HG02870 (cell line): Measurements from ENCODE around the gene CRYBA4.

Experiments used
- ATAC-seq: cut with Tn5 transposase; IDR thresholded peaks from one replicate; pipeline ENCODE4 v1.9.1; 2021; ENCODE audit warnings: mild to moderate bottlenecking, moderate library complexity; ENCODE audit not compliant: unreplicated experiment

CRYBA4 gene

GRCh38 chr22:26620197-26620596 is 1.6 kb upstream of the CRYBA4 start:
- no peak for ATAC-seq

DNA sequence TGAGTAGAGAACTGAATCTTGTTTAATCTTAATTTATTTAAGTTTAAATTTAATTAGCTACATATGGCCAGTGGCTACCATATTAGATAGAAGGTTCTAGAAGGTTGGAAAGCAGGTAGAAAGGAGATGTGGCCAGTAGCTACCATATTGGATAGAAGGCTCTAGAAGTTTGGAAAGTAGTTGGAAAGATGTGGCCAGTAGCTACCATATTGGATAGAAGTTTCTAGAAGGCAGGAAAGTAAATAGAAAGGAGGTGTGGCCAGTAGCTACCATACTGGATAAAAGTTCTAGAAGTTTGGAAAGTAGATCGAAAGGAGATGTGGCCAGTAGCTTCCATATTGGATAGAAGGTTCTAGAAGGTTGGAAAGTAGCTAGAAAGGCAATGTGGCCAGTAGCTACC is 2.2 kb downstream of the CRYBA4 start:
- ATAC-seq, result no peak

DNA sequence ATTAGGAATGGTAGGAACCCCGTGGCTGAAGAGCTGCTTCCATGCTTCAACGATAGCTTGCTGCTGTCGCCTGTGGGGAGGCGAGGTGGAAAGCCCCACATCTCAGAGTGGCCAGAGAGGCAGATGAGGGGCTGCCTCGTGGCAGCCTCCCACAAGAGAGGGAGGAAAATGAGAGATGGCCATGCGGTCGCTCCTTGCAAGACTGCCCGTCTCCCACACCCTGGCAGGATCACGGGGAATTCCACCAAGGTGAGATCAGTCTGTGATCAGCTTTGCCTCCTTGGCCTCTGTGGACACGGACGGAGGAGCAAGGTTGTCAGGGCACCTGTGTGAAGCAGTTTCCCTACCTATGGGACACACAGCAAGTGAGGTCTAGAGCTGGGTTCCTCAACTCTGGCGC is 3.0 kb downstream of the CRYBA4 start:
- ATAC-seq, result no peak

GRCh38 chr22:26629988-26630761 is 8.4 kb downstream of the CRYBA4 start:
- ATAC-seq, result no peak

DNA sequence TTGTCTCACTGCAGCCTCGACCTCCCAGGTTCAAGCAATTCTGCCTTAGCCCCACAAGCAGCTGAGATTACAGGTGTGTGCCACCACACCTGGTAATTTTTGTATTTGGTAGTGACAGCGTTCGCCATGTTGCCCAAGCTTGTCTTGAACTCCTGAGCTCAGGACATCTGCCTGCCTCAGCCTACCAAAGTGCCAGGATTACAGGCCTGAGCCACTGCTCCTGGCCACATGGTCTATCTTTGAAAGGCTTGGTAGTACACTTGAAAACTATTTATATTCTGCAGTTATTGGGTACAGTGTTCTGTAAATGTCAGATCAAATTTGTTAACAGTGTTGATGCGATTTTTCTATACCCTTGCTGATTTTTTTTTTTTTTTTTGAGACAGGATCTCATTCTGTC is 9.5 kb downstream of the CRYBA4 start:
- ATAC-seq, result no peak

- no peak for ATAC-seq
Observed at GRCh38 chr22:26632422-26633155, 10.8 kb downstream of the CRYBA4 start.

- no peak for ATAC-seq
Observed at GRCh38 chr22:26634189-26634588, 12.4 kb downstream of the CRYBA4 start.

GRCh38 chr22:26635117-26635516 is 13.4 kb downstream of the CRYBA4 start:
- ATAC-seq, result no peak

DNA sequence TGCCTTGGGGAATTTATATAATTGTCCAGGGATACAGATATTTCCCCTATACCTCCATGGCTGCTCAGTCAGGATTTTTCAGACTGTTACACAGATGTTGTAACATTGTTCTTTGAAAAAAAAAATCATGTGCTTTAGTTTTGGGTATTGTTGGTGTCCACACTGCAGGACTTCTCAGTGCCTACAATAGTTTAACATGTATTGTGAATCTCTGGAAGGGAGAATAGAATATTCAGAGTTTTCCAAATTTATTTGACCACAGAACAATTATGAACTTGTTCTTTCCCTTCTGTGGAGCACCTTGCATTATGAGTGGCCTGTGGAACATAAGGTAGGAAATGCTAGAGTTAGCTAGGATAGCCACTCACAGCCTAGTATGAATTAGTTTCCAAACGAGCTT is 14.5 kb downstream of the CRYBA4 start:
- no peak for ATAC-seq

DNA sequence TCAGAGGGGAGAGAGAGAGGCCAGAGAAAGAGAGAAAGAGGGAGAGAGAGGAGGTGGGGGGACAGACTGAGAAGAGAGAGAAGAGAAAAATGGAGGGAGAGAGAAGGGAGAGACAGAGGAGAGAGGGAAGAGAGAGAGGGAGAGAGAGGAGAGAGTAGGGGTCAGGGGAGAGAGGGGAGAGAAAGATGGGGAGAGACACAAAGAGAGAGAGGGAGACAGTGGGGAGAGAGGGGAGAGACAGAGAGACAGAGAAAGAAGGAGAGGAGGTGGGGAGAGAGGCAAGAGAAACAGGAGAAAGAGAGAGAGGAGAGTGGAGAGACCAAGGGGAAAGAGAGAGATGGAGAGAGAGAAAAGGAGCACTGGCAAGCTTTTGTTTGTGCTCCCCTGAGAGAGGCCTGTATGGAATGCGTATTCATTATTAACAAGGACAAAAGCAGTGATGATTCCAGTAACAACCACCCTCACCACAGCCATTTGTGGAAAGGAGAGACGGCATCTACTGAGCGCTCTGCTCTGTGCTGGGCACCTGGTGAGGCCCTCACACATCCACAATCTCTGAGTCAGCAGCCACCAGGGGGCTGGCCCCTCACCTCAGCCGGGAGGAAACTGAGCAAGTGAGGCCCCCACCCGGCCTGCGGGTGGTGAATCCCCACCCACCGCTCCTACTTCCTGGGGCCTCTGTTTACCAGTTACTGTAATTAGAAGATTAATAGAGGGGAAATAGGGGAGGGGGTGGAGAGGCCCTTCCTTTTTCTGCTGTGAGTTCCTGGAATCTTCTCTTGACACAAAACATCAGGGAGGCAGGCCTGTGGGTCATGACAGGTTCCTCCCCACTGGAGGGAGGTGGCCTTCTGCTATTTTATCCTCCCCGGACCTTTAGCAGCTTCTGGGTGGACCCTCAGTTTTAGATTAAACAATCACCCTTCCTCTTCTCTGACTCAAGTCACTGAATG is 21.0 kb downstream of the CRYBA4 start:
- no peak for ATAC-seq

DNA sequence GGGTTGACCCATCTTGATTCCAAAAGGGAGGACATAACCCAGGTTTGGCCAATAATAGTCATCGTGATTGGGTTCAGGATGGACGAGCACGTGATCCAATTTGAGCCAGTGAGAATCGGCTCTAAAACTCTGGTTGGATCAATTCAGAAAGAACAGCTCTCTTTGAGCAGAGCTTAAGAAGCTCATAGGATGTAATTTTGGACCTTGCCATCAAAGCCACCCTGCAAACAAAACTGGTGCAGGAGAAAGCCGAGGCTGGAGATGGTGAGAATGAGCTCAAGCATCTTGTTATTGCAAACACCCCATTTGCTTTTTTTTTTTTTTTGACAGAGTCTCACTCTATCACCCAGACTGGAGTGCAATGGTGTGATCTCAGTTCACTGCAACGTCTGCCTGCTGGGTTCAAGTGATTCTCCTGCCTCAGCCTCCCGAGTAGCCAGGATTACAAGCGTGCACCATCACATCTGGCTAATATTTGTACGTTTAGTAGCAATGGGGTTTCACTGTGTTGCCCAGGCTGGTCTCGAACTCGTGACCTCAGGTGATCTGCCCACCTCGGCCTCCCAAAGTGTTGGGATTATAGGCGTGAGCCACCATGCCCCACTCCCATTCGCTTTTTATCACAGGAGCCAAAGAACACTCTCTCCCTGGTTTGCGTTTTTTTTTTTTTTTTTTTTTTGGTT is 21.8 kb downstream of the CRYBA4 start:
- no peak for ATAC-seq

- ATAC-seq, result no peak
Observed at GRCh38 chr22:26646158-26646557, 24.4 kb downstream of the CRYBA4 start.

DNA sequence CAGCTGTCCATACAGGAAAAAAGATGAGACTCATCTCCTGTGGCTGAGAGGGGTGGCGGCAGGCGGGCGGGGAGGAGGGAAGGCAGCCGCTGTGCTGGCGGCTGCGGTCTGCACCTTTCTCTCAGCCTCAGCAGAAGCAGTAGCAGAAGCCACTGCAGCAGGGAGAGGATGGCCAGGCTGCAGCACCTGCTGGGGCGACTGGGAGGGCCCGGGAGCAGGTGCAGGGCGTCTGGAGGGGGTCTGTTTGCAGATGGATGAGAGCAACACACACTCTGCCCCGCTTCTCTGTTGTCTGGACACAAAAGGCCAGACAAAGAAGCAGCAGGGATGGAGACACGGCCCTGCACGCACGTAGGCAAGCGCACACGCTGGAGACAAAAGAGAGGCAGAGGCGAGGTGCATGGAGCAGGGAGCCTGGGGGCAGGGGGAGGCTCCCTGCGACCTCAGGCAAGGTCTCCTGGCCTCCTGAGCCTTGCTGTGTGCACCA is 26.3 kb downstream of the CRYBA4 start:
- no peak for ATAC-seq

GRCh38 chr22:26648528-26649388 is 27.0 kb downstream of the CRYBA4 start:
- ATAC-seq, result no peak

DNA sequence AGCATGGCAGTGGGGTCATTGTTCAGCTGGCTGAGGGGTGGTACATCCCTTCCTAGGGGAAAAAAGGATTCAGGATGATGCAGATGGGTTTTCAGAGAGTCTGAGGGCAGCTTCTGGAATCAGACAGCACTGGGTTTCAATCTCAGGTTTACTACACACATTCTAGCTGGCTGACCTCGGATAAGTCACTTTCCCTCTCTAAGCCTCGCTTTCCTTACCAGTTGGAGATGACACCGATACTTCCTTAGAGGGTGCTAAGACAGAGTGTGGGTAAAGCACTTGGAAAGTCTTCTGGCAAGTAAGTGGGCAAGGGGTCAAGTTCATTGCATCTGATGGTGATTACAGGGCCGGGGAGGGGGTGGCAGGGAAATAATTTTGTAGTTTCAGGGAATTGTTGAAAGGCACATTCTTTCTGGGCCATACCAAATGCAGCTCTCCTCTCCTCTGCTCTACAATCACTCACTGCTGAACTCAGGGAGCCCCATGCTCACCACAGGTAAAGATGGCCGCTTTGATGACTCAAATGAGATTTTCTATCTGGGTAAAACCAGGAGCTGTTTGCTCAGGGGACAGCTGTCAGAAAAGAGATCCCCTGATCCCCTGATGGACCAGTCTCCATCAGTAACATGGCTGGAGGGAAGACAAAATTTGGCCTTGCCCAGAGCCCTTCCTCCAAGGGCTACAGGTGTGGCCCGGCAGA is 29.1 kb downstream of the CRYBA4 start:
- no peak for ATAC-seq

DNA sequence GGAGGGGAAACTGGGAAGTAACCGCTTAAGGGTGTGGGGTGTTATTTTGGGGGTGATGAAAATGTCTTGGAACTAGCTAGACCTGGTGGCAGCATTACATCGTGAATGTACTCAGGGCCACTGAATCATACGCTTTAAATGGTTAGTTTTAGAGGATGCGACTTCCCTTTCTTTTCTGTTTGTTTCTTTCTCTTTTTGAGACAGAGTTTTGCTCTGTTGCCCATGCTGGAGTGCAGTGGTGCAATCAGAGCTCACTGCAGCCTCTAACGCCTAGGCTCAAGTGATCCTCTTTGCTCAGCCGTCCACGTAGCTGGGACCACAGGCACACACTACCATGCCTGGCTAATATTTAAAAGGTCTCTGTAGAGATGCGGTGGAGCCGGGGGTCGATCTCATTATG is 30.1 kb downstream of the CRYBA4 start:
- ATAC-seq, result no peak

GRCh38 chr22:26656891-26657851 is 35.4 kb downstream of the CRYBA4 start, which contains the start of gene MIAT:
Gene MIAT, plus strand, starts transcription at chr22:26657588.
- no peak for ATAC-seq

DNA sequence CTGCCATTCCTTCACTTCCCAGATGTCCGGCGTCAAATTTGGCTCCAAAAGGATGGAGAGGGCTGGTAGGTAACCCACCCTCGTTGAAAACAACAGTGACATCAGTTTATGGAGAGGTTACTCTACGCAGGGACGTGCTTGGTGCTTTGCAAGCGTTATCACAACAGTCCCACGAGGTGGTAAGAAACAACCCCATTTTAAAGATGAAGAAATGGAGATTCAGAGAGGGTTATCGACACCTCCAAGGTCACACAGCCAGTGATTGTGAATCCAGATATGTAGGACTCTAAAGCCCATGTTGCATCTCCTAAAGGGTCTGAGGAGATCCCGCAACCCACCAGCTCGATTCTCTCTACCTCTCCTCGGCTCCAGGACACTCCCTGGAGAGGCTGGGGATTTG is 36.4 kb downstream of the CRYBA4 start:
- ATAC-seq, result no peak
